Stimulated activated CD4-positive, alpha-beta T cell treated with anti-CD3 and anti-CD28 coated beads, Interleukin-1b, Interleukin-23, amount 100 ng/mL, for 24 hours (primary cell): ENCODE measurements around the gene GPATCH8.
A peak's percentile ranks its signal among the peaks of the same experiment; 100 is the strongest.
"Not testable (repeated sequence)": the region's sequence is repeated elsewhere in the genome, so short reads cannot be mapped to it uniquely, and the experiment has no call there.

ENCODE experiments used
- DNase-seq, 4 experiments: peaks; one replicate each; pipeline ENCODE4 v3.0.0-alpha.2; 2020; ENCODE audit warnings: low read depth in 4 of 4, low spot score in 1 of 4

Gene GPATCH8

DNA sequence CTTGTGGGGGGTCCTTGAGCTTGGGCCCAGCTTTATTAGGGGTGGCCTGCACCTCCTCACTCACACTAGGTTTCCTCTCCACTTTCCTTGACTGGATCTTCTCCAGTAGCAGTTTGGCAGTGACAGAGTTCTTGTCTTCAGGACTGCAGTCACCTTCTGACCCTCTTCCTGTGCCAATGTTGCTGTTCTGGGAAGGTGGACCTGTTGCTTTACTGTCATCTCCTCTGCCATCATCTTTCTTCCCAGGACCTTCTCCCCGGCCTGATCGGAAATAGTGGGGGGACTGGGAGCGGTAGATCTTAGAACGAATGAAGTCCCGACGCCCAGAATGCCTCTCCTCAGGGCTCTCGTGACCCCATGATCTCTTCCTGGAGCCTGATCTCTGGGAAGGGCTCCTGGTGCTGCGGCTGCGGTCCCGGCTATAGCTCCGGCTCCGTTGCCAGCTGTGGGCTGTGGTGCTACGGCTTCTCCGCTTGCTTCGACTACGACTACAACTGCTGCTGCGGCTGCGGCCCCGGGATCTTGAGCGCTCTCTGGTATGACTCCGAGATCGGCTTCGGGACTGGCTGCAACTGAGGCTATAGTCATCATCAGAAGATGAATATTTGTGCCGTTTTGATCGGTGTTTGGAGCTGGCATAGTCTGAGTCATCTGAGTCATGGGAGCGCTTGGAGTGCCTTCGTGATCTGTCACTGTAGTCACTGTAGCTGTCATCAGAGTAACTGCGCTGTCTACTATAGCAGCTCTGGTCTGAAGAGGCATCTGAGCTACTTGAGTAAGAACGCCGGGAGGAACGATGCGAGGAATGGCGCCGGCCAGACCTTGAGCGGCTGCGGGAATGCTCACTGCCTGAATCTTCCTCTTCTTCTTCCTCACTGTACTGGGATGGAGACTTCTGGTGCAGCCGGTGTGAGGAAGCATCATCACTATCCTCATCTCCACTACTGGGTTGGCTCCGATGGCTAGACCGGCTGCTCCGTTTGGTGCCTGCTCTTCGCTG lies 104.2 kb downstream of the GPATCH8 start:
- no peak for DNase-seq

DNA sequence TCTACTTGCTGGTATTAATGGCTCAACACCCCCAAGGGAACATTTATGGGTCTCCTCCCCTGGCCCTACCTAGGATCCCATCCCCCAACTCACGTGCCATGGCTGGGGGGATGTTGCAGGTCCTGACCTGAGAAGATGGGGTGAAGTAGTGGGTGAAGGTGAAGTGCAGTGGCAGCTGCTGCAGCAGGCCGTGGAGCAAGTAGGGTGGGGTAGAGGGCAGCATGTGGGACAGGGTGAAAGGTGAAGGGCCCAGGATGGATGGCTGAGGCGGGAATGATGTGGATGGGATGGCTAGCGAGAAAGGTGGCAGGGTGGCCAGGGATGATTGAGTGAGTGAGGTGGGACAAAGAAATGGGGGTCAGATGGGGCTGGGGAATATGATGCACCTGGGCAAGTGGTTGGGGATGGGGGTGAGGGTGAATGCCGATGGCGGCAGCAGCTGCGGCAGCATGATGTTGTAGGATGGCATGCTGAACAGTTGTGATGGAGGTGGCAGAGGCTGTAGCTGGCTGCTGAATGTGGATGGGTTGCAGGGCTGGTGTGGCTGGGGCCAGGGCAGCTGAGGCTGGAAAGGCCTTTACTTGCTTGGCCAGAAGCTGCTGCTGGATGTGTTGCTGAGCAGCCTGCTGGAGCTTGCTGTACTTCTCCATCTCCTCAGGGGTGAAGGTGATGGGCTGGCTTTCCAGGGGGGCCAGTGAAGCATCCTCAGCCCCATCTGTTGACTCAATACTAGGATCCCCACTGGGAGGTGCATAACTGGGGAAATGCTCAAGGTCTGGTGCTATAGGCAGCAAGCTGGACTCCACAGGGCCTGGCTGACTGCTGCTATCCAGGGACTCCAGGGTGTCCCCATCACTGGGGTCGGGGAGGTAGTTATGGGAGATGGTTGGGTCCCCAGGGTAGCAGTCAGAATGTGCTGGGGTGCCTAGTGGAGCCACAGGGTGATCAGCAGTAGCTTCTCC lies 105.4 kb downstream of the GPATCH8 start:
- no peak for DNase-seq

DNA sequence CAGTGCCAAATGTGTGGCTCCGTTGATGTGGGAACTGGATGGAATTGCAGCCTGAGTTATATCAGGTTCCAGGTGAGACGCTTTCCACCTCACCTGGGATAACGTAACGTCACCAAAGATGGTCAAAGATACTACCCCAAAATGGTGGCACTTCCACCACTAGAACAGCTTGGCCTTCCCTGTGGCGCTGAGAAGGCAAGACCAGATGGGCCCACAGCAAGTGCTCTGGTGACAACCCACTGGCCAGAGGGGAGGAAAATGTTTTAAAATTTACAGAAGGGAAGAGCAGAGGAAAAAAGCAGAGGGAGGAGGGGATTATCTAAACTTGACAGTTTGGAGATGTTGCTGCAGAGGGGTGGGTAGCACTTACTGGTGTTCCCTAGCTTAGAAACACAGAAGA lies 106.3 kb downstream of the GPATCH8 start:
- no peak for DNase-seq

DNA sequence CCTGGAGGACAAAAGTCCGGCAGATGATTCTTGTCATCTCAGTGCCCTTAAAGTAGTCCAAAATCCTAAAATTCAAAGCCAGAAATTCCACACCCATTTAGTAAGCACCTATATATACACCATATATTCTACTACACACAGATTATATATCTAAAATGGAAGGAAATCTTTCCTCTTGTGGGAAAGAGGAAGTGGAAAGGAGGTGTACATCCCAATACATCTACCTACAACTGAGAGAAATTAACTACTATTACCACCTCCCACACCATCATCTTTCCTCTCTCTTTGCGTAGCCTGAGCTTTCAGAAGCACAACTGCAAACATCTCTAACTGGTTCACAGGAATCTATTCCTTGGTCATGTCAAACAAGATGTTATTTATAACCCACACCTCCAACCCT lies 108.4 kb downstream of the GPATCH8 start:
- no peak for DNase-seq

GRCh38 chr17:44394112-44394511 lies 109.1 kb downstream of the GPATCH8 start:
- DNase-seq, result not testable (repeated sequence)

GRCh38 chr17:44390250-44390870 lies 112.8 kb downstream of the GPATCH8 start:
- DNase-seq, result no peak

- DNase-seq, result no peak
Measured at GRCh38 chr17:44389723-44390202, 113.4 kb downstream of the GPATCH8 start.

DNA sequence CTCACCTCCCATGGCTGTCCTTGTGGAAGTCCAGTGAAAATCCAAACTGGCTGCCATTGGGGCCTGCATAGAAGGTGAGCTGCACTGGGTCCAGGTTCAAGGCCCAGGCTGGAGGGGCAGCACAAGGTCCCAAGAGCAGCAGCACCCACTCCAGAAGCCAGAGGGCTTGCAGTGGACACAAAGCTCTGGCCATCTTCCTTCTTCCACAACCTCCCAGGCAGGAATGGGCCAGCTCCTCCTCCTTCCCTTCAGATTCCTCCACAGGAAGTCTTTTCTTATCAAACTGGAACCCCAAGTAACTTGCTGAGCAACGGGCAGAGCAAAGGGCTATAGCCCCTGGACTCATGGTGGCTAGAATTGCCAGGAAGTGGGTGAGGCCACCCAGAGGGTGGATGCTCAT lies 113.9 kb downstream of the GPATCH8 start, which contains the start of gene ITGA2B:
Gene ITGA2B, minus strand, starts transcription at position 369 of the 400 bp plus-strand sequence. Its CDS starts 176 bp downstream, at position 193.
- no peak for DNase-seq

DNA sequence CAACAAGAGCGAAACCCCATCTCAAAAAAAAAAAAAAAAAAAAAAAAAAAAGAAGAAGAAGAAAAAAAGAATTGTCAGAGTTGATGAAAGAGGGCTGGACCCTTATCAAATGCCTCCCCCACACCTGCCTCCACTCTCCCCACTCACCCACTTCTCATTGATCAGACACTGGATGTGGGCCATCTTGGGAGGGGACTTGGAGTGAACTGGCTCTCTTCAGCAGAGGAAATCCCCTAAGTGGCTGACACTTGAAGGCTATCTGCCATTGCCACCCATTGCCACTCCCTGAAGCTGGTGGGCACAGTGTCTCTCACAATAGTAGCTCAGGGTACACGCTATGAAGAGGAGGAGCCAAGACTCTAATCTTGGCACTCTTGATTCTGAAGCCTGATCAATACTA lies 115.4 kb downstream of the GPATCH8 start:
- no peak for DNase-seq

DNA sequence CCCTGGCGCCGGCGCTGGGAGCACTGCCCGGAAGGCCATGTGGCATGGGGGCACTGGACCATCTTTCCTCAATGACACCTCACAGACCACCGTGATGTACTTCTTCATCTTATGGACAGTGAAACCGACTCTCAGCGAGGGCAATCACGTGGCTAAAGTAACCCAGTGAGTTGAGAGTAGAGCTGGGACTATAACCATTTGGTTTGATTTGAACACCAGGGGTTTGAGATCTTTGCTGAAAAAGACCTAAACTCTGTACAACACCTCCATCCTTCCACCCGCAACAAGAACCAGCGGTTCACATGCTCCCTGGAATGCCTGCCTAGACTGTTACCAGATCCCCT lies 117.1 kb downstream of the GPATCH8 start:
- no peak for DNase-seq

- peak; percentile 73 to 84 (median 79) for DNase-seq
Measured at GRCh38 chr17:44385287-44386181, 117.7 kb downstream of the GPATCH8 start.

DNA sequence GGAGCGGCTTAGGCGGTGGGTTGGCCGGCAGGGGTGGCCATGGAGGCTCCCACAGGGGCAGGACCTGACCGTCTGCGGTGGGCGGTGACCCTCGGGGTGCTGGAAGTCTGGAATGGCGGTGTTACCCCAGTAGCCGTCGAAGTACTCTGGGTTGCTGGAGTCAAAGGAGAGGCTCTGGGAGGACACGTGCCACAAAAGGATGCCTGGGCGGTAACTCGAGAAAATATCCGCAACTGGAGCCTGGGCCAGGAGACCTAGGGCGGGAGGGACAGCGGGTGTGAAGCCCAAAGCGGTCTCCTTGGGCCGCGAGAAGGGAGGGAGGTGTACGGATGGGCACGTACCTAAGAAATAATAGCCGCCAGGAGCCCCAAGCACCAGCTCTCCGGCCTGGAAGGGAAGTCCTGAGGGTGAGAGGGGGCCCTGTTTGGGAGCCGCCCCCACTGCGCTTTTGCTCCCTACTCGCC lies 118.4 kb downstream of the GPATCH8 start:
- no peak for DNase-seq

DNA sequence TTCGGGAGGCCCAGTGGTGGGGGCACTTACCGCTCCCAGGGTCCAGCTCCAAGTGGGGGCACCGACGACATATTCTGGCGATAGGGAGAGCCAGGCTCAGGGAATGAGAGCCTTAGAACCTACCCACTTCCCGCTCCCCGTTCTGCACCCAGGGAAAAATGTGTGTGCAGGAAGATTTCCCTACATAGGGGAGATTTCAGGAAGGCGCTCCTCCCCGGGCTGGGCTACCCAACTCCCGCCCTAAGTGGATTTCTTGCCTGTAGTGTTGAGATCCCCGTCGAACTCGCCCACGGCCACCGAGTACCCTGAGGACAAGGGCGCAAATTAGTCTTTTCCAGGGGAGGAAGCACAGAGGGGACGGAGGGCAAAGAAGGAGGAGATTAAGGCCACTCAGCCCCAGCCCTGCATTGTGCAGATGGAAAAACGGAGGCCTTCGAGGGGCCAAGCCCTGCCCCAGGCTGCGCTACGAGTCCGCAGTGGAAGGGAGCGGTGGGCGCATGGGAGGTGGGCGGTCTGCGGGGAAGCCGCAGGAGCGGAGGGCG lies 118.9 kb downstream of the GPATCH8 start:
- no peak for DNase-seq

- no peak for DNase-seq
Measured at GRCh38 chr17:44383861-44384260, 119.3 kb downstream of the GPATCH8 start.

DNA sequence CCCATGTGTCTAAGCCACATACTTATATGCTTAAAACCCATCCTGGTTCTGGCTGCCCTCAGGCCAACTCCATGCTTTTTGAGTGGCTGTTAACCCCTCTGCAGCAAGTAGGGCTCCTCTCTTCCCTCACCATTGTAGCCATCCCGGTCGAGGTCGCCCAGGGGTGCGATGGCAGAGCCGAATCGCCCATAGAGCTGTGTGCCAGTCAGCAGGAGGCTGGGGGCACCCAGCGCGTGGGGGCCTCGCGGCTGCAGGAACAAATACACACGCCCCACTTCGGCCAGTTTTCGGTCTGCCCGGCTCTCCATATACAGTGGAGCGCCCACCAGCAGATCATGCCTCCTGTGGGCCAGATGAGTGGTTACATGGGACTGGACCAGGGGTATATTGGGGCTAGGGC lies 119.8 kb downstream of the GPATCH8 start:
- no peak for DNase-seq

DNA sequence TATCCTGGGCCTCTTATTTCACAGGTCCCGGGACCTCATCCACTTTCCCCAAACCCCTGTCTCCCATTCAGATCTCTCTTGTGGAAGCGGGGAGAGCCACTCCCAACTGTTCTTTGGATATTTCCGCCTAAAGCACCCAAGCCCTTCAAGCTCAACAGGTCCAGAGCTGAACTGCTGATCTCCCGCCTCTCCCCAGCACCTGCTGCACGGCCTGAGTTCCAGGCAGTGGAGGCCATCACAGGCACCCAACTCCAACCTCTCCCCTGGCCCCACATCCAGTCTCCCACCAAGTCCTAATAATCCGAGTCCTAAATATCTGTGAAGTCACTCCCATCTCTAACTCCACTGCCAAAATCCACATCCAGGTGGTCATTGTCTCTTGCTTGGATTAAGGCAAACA lies 120.3 kb downstream of the GPATCH8 start:
- no peak for DNase-seq

DNA sequence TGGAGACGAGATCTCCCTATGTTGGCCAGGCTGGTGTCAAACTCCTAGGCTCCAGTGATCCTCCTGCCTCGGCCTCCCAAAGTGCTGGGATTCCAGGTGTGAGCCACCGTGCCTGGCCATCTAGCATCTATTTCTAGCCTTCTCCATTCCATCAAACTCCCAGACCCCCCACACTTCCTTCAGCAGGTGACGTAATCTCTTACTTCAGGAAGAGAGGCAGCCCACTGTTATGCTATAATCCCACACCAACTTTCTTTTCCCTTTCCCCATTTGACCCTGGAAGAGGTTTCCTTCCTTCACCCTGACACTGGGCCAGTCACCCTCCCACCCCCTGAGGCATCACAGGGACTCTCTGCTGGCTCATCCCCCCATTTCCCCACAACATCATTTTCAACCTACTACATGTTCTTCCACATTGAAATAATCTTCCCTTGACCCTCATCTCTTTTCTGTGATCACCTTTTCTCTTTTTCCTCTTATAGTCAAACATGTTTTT lies 121.3 kb downstream of the GPATCH8 start:
- DNase-seq, result no peak

DNA sequence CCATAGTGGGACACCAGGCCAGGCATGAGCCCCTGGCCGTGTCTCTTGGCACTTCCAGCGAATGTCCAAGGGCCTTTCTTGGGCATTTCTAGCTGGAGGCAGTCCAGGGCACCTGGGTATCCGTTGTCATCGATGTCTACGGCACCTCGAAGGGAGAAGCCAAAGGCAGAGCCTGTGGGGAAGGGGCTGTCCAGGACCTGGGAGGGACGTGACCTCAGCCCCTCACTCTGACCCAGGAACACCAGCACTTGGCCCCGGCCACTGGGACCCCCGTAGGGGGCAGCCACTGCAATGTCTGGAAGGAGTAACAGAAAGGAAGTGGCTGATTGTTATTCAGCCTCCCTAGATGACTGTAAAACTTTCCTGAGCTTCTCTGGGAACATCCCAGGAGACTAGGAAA lies 122.4 kb downstream of the GPATCH8 start:
- DNase-seq, result no peak

- DNase-seq, result no peak
Measured at GRCh38 chr17:44379887-44380286, 123.3 kb downstream of the GPATCH8 start.
